OCI-LY7 (cell line): ENCODE data around the gene KCNJ15.

Experiments
- EZH2phosphoT487 ChIP-seq: fragments of 200-600 bp; sonication (generic); IDR thresholded peaks from 2 replicates; pipeline ENCODE4 v1.6.1; 2018; ENCODE audit warnings: low read depth, borderline replicate concordance, mild to moderate bottlenecking, mixed run types, antibody characterized with exemption, low read length, moderate library complexity, mixed read lengths
- TF ChIP-seq, protein P1 (sequence below): fragments of 200-600 bp; sonication (generic); conservative IDR thresholded peaks from 2 replicates; pipeline ENCODE4 v1.5.1; 2014; ENCODE audit warnings: mild to moderate bottlenecking, antibody characterized with exemption, low read length, moderate library complexity, mixed read lengths

- TF ChIP-seq, protein P1, sequence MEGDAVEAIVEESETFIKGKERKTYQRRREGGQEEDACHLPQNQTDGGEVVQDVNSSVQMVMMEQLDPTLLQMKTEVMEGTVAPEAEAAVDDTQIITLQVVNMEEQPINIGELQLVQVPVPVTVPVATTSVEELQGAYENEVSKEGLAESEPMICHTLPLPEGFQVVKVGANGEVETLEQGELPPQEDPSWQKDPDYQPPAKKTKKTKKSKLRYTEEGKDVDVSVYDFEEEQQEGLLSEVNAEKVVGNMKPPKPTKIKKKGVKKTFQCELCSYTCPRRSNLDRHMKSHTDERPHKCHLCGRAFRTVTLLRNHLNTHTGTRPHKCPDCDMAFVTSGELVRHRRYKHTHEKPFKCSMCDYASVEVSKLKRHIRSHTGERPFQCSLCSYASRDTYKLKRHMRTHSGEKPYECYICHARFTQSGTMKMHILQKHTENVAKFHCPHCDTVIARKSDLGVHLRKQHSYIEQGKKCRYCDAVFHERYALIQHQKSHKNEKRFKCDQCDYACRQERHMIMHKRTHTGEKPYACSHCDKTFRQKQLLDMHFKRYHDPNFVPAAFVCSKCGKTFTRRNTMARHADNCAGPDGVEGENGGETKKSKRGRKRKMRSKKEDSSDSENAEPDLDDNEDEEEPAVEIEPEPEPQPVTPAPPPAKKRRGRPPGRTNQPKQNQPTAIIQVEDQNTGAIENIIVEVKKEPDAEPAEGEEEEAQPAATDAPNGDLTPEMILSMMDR = no peak
- no peak for TF ChIP-seq EZH2phosphoT487
Measured at GRCh38 chr21:38264571-38264970, 7.8 kb downstream of the KCNJ15 start.
